ENCODE results near the gene DNTT. TPM values are rescaled to one million over a fixed set of nuclear protein-coding genes. Genes with fewer than 3 reads are reported as not detected.

DNTT gene
- total and polyA plus RNA-seq, 2 experiments from 2014 or later, result not detected

DNA sequence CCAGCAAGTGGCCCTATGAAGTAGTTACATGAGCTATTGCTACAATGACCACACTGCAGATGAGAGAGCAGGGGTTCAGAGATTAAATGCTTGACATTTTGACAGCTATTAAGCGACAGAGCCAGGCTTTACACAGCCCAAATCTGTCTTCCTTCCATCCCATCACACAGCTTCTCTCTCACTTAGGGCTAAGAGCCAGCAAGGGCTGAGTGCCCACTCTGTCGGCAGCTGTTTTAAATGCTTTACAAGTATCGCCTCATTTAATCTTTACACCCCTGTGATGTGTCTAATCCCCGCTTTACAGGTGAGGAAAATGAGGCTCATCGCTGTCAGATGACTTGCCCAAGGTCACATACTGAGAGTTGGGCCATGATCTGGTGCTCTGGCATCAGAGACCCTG, 69.8 kb downstream of the DNTT start:
- H3K79me2 ChIP-seq (ENCODE audit: insufficient read depth), result no peaks in the 10 kb centered on the region
- H3K4me3 ChIP-seq, result no peak overlapping the region
- no peaks in the 10 kb centered on the region for H3K9me2 ChIP-seq (ENCODE audit: insufficient read depth)
- H3K4me2 ChIP-seq (ENCODE audit: unreplicated experiment), result no peak overlapping the region
- H3K9me3 ChIP-seq (ENCODE audit: low read depth), result no peaks in the 10 kb centered on the region
- H3K27me3 ChIP-seq (replicated peaks; ENCODE audit: insufficient read depth), result no peaks in the 10 kb centered on the region; the same call in 1 of the 2 replicates
- DNase-seq, result no peak
- H3K4me1 ChIP-seq (ENCODE audit: insufficient read depth), result peaks cover 7% of the 10 kb centered on the region; the same call in 1 of the 2 replicates
- H3K27ac ChIP-seq, result no peak overlapping the region
- no peaks in the 10 kb centered on the region for H4K20me1 ChIP-seq (ENCODE audit: insufficient read depth)
- in situ Hi-C loops (cut with MboI), result no loop called here
- H3K9ac ChIP-seq, result no peak overlapping the region
- no peaks in the 10 kb centered on the region for H3K36me3 ChIP-seq (ENCODE audit: low read depth)
- WGBS, 2 experiments (ENCODE audit: low coverage in 1 of 2, low lambda C conversion rate in 2 of 2, missing lambda C conversion rate in 2 of 2), result 73 to 82% methylated on average over 5 of the region's 5 CpGs
- H2AFZ ChIP-seq, result no peak overlapping the region
- no peak for TF ChIP-seq EZH2 (IDR thresholded peaks at IDR 0.05; ENCODE audit: insufficient read depth, poor library complexity, severe bottlenecking)
- no peak for TF ChIP-seq EZH2phosphoT487 (IDR thresholded peaks at IDR 0.05; ENCODE audit: insufficient read depth, low read depth)
- no peaks in the 10 kb centered on the region for H3F3A ChIP-seq (ENCODE audit: insufficient read depth)

DNA sequence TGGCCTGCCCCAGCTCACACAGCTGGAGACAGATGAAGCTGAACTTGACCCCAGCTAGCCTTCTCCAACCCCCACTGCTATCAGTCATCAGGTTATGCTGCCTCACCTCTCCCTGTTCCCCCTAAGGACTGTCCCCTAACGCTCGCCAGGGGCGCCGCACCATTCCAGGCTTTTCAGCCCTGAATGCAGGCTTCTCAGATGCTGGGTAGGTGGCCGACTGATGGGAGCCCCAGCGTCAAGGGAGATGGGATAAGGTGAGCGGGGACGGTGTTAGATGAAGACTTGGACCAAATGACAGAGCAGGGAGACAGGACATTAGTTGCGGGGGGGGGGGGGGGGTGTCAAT, 70.4 kb downstream of the DNTT start:
- in situ Hi-C loops (cut with MboI), result no loop called here
- H2AFZ ChIP-seq, result peak overlapping the region; percentile 92
- no peaks in the 10 kb centered on the region for H3K79me2 ChIP-seq (ENCODE audit: insufficient read depth)
- H3K9me2 ChIP-seq (ENCODE audit: insufficient read depth), result no peaks in the 10 kb centered on the region
- peak overlapping the region; percentile 88 for H3K4me2 ChIP-seq (ENCODE audit: unreplicated experiment)
- H3K27me3 ChIP-seq (replicated peaks; ENCODE audit: insufficient read depth), result no peaks in the 10 kb centered on the region; the same call in 1 of the 2 replicates
- H4K20me1 ChIP-seq (ENCODE audit: insufficient read depth), result no peaks in the 10 kb centered on the region
- no peak overlapping the region for H3K27ac ChIP-seq
- H3K9me3 ChIP-seq (ENCODE audit: low read depth), result no peaks in the 10 kb centered on the region
- no peaks in the 10 kb centered on the region for H3F3A ChIP-seq (ENCODE audit: insufficient read depth)
- no peak overlapping the region for H3K9ac ChIP-seq
- WGBS, 2 experiments (ENCODE audit: low coverage in 1 of 2, low lambda C conversion rate in 2 of 2, missing lambda C conversion rate in 2 of 2), result 19% methylated on average over 8 to 9 of the region's 9 CpGs
- TF ChIP-seq EZH2phosphoT487 (IDR thresholded peaks at IDR 0.05; ENCODE audit: insufficient read depth, low read depth), result no peak
- no peak for TF ChIP-seq EZH2 (IDR thresholded peaks at IDR 0.05; ENCODE audit: insufficient read depth, poor library complexity, severe bottlenecking)
- H3K36me3 ChIP-seq (ENCODE audit: low read depth), result no peaks in the 10 kb centered on the region
- peak overlapping the region; percentile 72 for H3K4me3 ChIP-seq
- H3K4me1 ChIP-seq (ENCODE audit: insufficient read depth), result peaks cover 7% of the 10 kb centered on the region; the same call in 1 of the 2 replicates
- no peak for DNase-seq

DNA sequence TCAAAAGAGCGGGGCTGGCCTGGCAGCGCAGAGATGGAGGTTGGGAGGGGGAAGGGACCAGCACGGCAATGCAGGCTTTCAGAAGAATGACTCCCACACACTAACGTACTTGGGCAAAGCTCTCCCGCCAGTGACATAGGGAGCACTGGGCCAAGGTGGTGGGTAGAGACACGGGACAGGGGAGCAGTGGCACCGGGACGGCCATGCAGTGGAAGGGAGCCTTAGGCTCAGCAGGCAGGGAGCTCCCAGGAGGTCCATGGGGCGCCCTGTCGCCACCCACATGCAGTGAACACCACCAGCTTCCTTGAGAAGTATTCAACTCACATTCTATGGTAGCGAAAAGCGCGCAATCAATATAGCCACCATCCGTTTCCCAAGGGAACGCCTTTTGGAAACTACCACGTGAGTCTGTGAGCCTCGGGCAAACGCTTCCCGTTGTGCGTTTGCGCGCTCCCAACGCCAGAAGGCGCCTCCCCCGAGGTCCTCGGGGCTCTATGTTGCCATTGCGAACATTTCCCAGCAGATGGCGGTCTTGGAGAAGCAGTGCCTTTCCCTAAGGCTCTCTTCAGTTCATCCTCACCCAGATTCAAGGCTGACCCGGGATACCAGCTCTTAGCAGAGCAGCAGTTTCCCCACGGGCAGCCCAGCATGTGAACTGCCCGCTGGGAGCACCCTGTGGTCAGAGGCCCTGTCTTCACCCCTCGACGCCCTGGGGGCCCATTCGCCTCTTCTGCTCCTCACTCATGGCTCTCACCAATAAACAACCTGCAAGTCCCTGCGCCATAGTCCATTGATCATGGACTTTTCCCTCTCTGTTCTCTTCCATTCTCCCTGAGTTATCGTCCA, 71.0 kb downstream of the DNTT start:
- Histone ChIP-seq H3K4me1 (ENCODE audit: insufficient read depth) (peaks cover 7% of the 10 kb centered on the region; the same call in 1 of the 2 replicates), H3K9ac (0 out of 2 replicates have a peak overlapping the region, but pooled peaks have one; percentile 15), H4K20me1 (ENCODE audit: insufficient read depth) (no peaks in the 10 kb centered on the region), H2AFZ (peak overlapping the region; percentile 92), H3K4me2 (ENCODE audit: unreplicated experiment) (peak overlapping the region; percentile 88), H3K79me2 (ENCODE audit: insufficient read depth) (no peaks in the 10 kb centered on the region), H3K27me3 (replicated peaks; ENCODE audit: insufficient read depth) (no peaks in the 10 kb centered on the region; the same call in 1 of the 2 replicates), H3K27ac (no peak overlapping the region), H3K4me3 (peak overlapping the region; percentile 72), H3K36me3 (ENCODE audit: low read depth) (no peaks in the 10 kb centered on the region), H3K9me3 (ENCODE audit: low read depth) (no peaks in the 10 kb centered on the region), H3K9me2 (ENCODE audit: insufficient read depth) (no peaks in the 10 kb centered on the region), H3F3A (ENCODE audit: insufficient read depth) (no peaks in the 10 kb centered on the region)
- in situ Hi-C loops (cut with MboI), result loop anchor here (25.0 kb wide), 2 partner anchors 662 to 837 kb away; no protein-coding TSS in a partner anchor
- WGBS, 2 experiments (ENCODE audit: low coverage in 1 of 2, low lambda C conversion rate in 2 of 2, missing lambda C conversion rate in 2 of 2), result 6% methylated on average over 34 to 36 of the region's 36 CpGs
- DNase-seq, result peak; percentile 93
- TF ChIP-seq EZH2 (IDR thresholded peaks at IDR 0.05; ENCODE audit: insufficient read depth, poor library complexity, severe bottlenecking), result no peak
- TF ChIP-seq EZH2phosphoT487 (IDR thresholded peaks at IDR 0.05; ENCODE audit: insufficient read depth, low read depth), result no peak

DNA sequence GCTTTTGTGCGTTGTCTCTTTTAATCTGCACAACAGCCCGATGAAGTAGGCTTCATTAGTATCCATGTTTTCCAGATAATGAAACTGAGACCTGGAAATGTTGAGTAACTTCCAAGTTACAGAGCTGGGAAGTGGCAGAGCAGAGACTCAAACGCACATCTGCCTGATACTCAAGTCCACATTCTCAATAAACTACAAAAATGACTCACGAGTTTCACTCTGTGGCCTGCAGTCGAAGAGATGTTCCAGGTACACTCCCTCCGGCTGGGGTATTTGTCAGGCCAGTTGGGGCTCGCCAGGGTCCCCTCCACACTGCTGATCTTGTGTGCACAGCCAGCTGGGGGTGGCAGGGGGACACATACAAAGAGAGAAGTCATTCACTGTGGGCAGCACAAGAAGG, 72.2 kb downstream of the DNTT start:
- no peaks in the 10 kb centered on the region for H3F3A ChIP-seq (ENCODE audit: insufficient read depth)
- H3K27me3 ChIP-seq (replicated peaks; ENCODE audit: insufficient read depth), result no peaks in the 10 kb centered on the region; the same call in 1 of the 2 replicates
- H3K4me3 ChIP-seq, result no peak overlapping the region
- no peak overlapping the region for H3K9ac ChIP-seq
- peaks cover 7% of the 10 kb centered on the region for H3K4me1 ChIP-seq (ENCODE audit: insufficient read depth)
- no peak overlapping the region for H3K4me2 ChIP-seq (ENCODE audit: unreplicated experiment)
- H3K9me3 ChIP-seq (ENCODE audit: low read depth), result no peaks in the 10 kb centered on the region
- H3K36me3 ChIP-seq (ENCODE audit: low read depth), result no peaks in the 10 kb centered on the region
- no peak overlapping the region for H3K27ac ChIP-seq
- no peaks in the 10 kb centered on the region for H4K20me1 ChIP-seq (ENCODE audit: insufficient read depth)
- no peaks in the 10 kb centered on the region for H3K79me2 ChIP-seq (ENCODE audit: insufficient read depth)
- in situ Hi-C loops (cut with MboI), result loop anchor here (25.0 kb wide), 2 partner anchors 661 to 836 kb away; no protein-coding TSS in a partner anchor
- H2AFZ ChIP-seq, result no peak overlapping the region
- TF ChIP-seq EZH2 (IDR thresholded peaks at IDR 0.05; ENCODE audit: insufficient read depth, poor library complexity, severe bottlenecking), result no peak
- no peak for TF ChIP-seq EZH2phosphoT487 (IDR thresholded peaks at IDR 0.05; ENCODE audit: insufficient read depth, low read depth)
- WGBS, 2 experiments (ENCODE audit: low coverage in 1 of 2, low lambda C conversion rate in 2 of 2, missing lambda C conversion rate in 2 of 2), result 30 to 37% methylated on average over 7 of the region's 7 CpGs
- no peak for DNase-seq
- H3K9me2 ChIP-seq (ENCODE audit: insufficient read depth), result no peaks in the 10 kb centered on the region

Data from GM23248 (cell line).